HEK293 (cell line): ENCODE data around the gene GBF1.

Experiments
- CTCF ChIA-PET: fragments of 350-600 bp; formaldehyde crosslinking; extraction: SDS; loops from one replicate; lab custom pipeline; 2021; ENCODE audit warnings: antibody characterized with exemption; lab: Yijun Ruan, JAX
- POLR2A ChIA-PET: fragments of 300-600 bp; formaldehyde crosslinking; extraction: SDS; loops from one replicate; lab custom pipeline; 2020; ENCODE audit warnings: antibody characterized with exemption, inconsistent platforms; lab: Yijun Ruan, JAX
- H3K27ac ChIP-seq: fragments of 200-500 bp; sonication (Bioruptor generic); 2 replicates; pipeline ENCODE4 v1.5.1; 2014; ENCODE audit warnings: low read depth, low read length, control low read depth, inconsistent platforms; ENCODE audit errors: extremely low read depth
- H3K36me3 ChIP-seq, 2 experiments: fragments of 200-500 bp in 1 of 2; sonication (Bioruptor generic) in 1 of 2; 1 replicate in 1 of 2; 2 replicates in 1 of 2; pipeline ENCODE4 v1.5.1; 2014 to 2017; ENCODE audit warnings: inconsistent platforms in 2 of 2, low read length in 2 of 2; ENCODE audit not compliant: control insufficient read depth in 2 of 2, insufficient read depth in 1 of 2
- H3K4me1 ChIP-seq: fragments of 200-500 bp; sonication (Bioruptor generic); 2 replicates; pipeline ENCODE4 v1.5.1; 2014; ENCODE audit warnings: mild to moderate bottlenecking, low read length, inconsistent platforms; ENCODE audit not compliant: control insufficient read depth, insufficient read depth
- H3K4me3 ChIP-seq: 2 replicates; pipeline ENCODE4 v1.5.1; 2011; ENCODE audit warnings: low read depth, mild to moderate bottlenecking, control low read depth, low read length, moderate library complexity
- H3K9me3 ChIP-seq: fragments of 200-500 bp; sonication (Bioruptor generic); 2 replicates; pipeline ENCODE4 v1.5.1; 2014; ENCODE audit warnings: low read depth, low read length, inconsistent platforms; ENCODE audit not compliant: control insufficient read depth, insufficient read depth
- RBAK ChIP-seq: fragments of 450-650 bp; formaldehyde crosslinking; IDR thresholded peaks from 2 replicates; pipeline ENCODE4 v1.5.1; 2016; ENCODE audit warnings: missing biosample characterization, missing genetic modification characterization
- YY2 ChIP-seq: fragments of 450-650 bp; formaldehyde crosslinking; IDR thresholded peaks from 2 replicates; pipeline ENCODE4 v1.5.1; 2016; ENCODE audit warnings: missing biosample characterization, missing genetic modification characterization
- ZNF133 ChIP-seq: fragments of 450-650 bp; formaldehyde crosslinking; IDR thresholded peaks from 2 replicates; pipeline ENCODE4 v1.5.1; 2016; ENCODE audit warnings: missing biosample characterization, missing genetic modification characterization
- ZNF175 ChIP-seq: fragments of 450-650 bp; formaldehyde crosslinking; IDR thresholded peaks from 2 replicates; pipeline ENCODE4 v1.5.1; 2016; ENCODE audit warnings: missing biosample characterization, missing genetic modification characterization
- ZNF202 ChIP-seq: fragments of 450-650 bp; formaldehyde crosslinking; IDR thresholded peaks from 2 replicates; pipeline ENCODE4 v1.5.1; 2016; ENCODE audit warnings: missing biosample characterization, missing genetic modification characterization, borderline replicate concordance
- ZNF266 ChIP-seq: fragments of 450-650 bp; formaldehyde crosslinking; IDR thresholded peaks from 2 replicates; pipeline ENCODE4 v1.5.1; 2016; ENCODE audit warnings: missing biosample characterization, missing genetic modification characterization, low read depth
- ZNF626 ChIP-seq: fragments of 450-650 bp; sonication (Bioruptor Pico); formaldehyde crosslinking; IDR thresholded peaks from 2 replicates; pipeline ENCODE4 v1.5.1; 2018; ENCODE audit warnings: missing biosample characterization, missing genetic modification characterization, inconsistent platforms
- ZNF677 ChIP-seq: fragments of 450-650 bp; IDR thresholded peaks from 2 replicates; pipeline ENCODE4 v1.5.0; 2018; ENCODE audit warnings: missing biosample characterization, mild to moderate bottlenecking, missing genetic modification characterization, moderate library complexity
- ZNF747 ChIP-seq: fragments of 450-650 bp; formaldehyde crosslinking; IDR thresholded peaks from 2 replicates; pipeline ENCODE4 v1.5.1; 2016; ENCODE audit warnings: missing biosample characterization, missing genetic modification characterization
- ZNF776 ChIP-seq: fragments of 450-650 bp; formaldehyde crosslinking; IDR thresholded peaks from 2 replicates; pipeline ENCODE4 v1.5.0; 2017; ENCODE audit warnings: missing biosample characterization, missing genetic modification characterization, borderline replicate concordance
- ZNF791 ChIP-seq: fragments of 450-650 bp; formaldehyde crosslinking; IDR thresholded peaks from 2 replicates; pipeline ENCODE4 v1.5.1; 2016; ENCODE audit warnings: missing biosample characterization, missing genetic modification characterization
- ZXDB ChIP-seq: fragments of 450-650 bp; formaldehyde crosslinking; IDR thresholded peaks from 2 replicates; pipeline ENCODE4 v1.5.1; 2016; ENCODE audit warnings: missing biosample characterization, missing genetic modification characterization
- TF ChIP-seq, protein P1 (sequence below): fragments of 450-650 bp; formaldehyde crosslinking; IDR thresholded peaks from 2 replicates; pipeline ENCODE4 v1.5.1; 2017; ENCODE audit warnings: missing biosample characterization, missing genetic modification characterization
- TF ChIP-seq, protein P2 (sequence below): fragments of 450-650 bp; formaldehyde crosslinking; IDR thresholded peaks from 2 replicates; pipeline ENCODE4 v1.5.1; 2017; ENCODE audit warnings: missing biosample characterization, missing genetic modification characterization
- TF ChIP-seq, protein P3 (sequence below): fragments of 450-650 bp; formaldehyde crosslinking; IDR thresholded peaks from 2 replicates; pipeline ENCODE4 v1.5.1; 2016; ENCODE audit warnings: missing biosample characterization, missing genetic modification characterization
- TF ChIP-seq, protein P4 (sequence below): fragments of 450-650 bp; formaldehyde crosslinking; IDR thresholded peaks from 2 replicates; pipeline ENCODE4 v1.5.1; 2016; ENCODE audit warnings: missing biosample characterization, missing genetic modification characterization, borderline replicate concordance
- TF ChIP-seq, protein P5 (sequence below): fragments of 450-650 bp; formaldehyde crosslinking; conservative IDR thresholded peaks from 2 replicates; pipeline ENCODE4 v1.5.1; 2016; ENCODE audit warnings: low read depth, missing biosample characterization, missing genetic modification characterization
- TF ChIP-seq, protein P6 (sequence below): fragments of 450-650 bp; formaldehyde crosslinking; IDR thresholded peaks from 2 replicates; pipeline ENCODE4 v1.5.1; 2016; ENCODE audit warnings: missing biosample characterization, missing genetic modification characterization

GBF1 gene

DNA sequence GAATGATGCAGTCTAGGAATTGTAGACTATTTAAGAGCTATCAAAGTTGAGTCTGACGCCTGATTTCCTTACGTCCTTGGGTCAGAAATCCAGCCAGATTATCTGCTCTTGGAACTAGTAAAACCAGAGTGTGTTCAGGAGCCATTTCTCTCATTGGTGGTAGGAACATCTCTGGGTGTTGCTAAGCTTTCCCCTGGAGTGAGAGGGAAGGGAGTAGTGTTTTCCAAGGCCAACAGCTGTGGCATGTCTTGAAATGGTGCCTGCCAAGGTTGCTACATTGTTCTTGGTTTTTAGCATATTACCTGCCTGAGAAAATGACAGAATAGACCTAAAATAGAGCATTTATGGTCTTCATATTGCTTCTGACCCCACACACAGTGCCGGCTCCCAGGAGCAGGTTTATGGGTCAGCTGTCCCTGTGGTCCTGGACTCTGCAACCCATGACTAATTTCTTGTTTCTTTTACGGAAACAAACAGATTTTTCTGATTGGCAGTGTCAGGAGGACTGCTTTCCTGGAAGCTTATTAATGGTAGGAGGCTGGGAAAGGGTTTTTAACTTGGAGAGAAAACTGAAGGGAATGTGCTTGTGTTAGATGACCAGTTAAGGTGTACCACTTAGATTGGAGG is 17.5 kb downstream of the GBF1 start:
- POLR2A ChIA-PET = interaction anchor here (0.6 kb wide), 1 partner anchor 927 kb away, joined by 4 read pairs; no protein-coding TSS in a partner anchor
- no peaks in the 10 kb centered on the region for H3K9me3 ChIP-seq
- H3K36me3 ChIP-seq = peaks cover 26 to 57% of the 10 kb centered on the region in 2 experiments
- no peak overlapping the region for H3K27ac ChIP-seq
- TF ChIP-seq, protein P1, sequence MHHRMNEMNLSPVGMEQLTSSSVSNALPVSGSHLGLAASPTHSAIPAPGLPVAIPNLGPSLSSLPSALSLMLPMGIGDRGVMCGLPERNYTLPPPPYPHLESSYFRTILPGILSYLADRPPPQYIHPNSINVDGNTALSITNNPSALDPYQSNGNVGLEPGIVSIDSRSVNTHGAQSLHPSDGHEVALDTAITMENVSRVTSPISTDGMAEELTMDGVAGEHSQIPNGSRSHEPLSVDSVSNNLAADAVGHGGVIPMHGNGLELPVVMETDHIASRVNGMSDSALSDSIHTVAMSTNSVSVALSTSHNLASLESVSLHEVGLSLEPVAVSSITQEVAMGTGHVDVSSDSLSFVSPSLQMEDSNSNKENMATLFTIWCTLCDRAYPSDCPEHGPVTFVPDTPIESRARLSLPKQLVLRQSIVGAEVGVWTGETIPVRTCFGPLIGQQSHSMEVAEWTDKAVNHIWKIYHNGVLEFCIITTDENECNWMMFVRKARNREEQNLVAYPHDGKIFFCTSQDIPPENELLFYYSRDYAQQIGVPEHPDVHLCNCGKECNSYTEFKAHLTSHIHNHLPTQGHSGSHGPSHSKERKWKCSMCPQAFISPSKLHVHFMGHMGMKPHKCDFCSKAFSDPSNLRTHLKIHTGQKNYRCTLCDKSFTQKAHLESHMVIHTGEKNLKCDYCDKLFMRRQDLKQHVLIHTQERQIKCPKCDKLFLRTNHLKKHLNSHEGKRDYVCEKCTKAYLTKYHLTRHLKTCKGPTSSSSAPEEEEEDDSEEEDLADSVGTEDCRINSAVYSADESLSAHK (tag by site-specific recombination) = no peak
- no peak for TF ChIP-seq ZNF791
- no peak for TF ChIP-seq ZNF626
- no peak for TF ChIP-seq ZXDB (tag by site-specific recombination)
- TF ChIP-seq, protein P2, sequence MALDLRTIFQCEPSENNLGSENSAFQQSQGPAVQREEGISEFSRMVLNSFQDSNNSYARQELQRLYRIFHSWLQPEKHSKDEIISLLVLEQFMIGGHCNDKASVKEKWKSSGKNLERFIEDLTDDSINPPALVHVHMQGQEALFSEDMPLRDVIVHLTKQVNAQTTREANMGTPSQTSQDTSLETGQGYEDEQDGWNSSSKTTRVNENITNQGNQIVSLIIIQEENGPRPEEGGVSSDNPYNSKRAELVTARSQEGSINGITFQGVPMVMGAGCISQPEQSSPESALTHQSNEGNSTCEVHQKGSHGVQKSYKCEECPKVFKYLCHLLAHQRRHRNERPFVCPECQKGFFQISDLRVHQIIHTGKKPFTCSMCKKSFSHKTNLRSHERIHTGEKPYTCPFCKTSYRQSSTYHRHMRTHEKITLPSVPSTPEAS (tag by site-specific recombination) = no peak
- no peak for TF ChIP-seq YY2 (tag by site-specific recombination)
- no peak for TF ChIP-seq ZNF677 (tag by site-specific recombination)
- TF ChIP-seq, protein P3, sequence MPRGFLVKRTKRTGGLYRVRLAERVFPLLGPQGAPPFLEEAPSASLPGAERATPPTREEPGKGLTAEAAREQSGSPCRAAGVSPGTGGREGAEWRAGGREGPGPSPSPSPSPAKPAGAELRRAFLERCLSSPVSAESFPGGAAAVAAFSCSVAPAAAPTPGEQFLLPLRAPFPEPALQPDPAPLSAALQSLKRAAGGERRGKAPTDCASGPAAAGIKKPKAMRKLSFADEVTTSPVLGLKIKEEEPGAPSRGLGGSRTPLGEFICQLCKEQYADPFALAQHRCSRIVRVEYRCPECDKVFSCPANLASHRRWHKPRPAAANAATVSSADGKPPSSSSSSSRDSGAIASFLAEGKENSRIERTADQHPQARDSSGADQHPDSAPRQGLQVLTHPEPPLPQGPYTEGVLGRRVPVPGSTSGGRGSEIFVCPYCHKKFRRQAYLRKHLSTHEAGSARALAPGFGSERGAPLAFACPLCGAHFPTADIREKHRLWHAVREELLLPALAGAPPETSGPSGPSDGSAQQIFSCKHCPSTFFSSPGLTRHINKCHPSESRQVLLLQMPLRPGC (tag by site-specific recombination) = no peak
- no peak for TF ChIP-seq ZNF202 (tag by site-specific recombination)
- TF ChIP-seq, all 188 proteins: peak for 0
- Histone ChIP-seq H3K4me1 (peaks cover 8% of the 10 kb centered on the region), H3K4me3 (no peak overlapping the region)
- CTCF ChIA-PET = interaction anchor here (2.9 kb wide), 1 partner anchor 31 kb away, joined by 7 read pairs; no protein-coding TSS in a partner anchor

DNA sequence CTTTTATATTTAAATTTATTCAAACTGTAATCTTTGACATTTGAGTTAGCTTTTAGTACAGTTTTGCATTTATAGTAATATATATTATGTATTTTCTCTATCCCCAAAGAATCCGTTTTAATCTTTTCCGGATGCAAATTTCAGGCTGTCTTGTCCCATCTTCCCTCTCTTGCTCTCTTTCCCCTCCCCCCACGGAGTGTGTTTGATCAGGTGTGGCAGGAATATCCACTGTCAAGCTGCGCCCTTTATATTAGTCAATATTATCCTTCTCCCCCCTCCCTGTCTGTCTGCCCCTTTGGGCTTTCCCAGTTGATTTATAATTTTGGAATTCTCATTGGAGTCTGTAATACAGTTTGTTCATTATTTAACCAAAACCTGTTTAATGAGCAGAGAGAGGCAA is 19.0 kb downstream of the GBF1 start:
- H3K27ac ChIP-seq = no peak overlapping the region
- no peaks in the 10 kb centered on the region for H3K9me3 ChIP-seq
- peaks cover 8% of the 10 kb centered on the region for H3K4me1 ChIP-seq
- CTCF ChIA-PET = no interaction called here
- peaks cover 26 to 57% of the 10 kb centered on the region in 2 experiments for H3K36me3 ChIP-seq
- no peak overlapping the region for H3K4me3 ChIP-seq
- POLR2A ChIA-PET = interaction anchor here (1.3 kb wide), 1 partner anchor 19 kb away, joined by 3 read pairs; the partner anchor contains the start of gene GBF1
- TF ChIP-seq ZNF202 (tag by site-specific recombination) (no peak), ZNF776 (tag by site-specific recombination) (no peak), ZNF747 (tag by site-specific recombination) (no peak), RBAK (no peak), ZNF175 (tag by site-specific recombination) (no peak), ZNF266 (tag by site-specific recombination) (no peak), ZNF133 (tag by site-specific recombination) (no peak)
- TF ChIP-seq, protein P4, sequence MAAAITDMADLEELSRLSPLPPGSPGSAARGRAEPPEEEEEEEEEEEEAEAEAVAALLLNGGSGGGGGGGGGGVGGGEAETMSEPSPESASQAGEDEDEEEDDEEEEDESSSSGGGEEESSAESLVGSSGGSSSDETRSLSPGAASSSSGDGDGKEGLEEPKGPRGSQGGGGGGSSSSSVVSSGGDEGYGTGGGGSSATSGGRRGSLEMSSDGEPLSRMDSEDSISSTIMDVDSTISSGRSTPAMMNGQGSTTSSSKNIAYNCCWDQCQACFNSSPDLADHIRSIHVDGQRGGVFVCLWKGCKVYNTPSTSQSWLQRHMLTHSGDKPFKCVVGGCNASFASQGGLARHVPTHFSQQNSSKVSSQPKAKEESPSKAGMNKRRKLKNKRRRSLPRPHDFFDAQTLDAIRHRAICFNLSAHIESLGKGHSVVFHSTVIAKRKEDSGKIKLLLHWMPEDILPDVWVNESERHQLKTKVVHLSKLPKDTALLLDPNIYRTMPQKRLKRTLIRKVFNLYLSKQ (tag by site-specific recombination) = no peak
- TF ChIP-seq, protein P5, sequence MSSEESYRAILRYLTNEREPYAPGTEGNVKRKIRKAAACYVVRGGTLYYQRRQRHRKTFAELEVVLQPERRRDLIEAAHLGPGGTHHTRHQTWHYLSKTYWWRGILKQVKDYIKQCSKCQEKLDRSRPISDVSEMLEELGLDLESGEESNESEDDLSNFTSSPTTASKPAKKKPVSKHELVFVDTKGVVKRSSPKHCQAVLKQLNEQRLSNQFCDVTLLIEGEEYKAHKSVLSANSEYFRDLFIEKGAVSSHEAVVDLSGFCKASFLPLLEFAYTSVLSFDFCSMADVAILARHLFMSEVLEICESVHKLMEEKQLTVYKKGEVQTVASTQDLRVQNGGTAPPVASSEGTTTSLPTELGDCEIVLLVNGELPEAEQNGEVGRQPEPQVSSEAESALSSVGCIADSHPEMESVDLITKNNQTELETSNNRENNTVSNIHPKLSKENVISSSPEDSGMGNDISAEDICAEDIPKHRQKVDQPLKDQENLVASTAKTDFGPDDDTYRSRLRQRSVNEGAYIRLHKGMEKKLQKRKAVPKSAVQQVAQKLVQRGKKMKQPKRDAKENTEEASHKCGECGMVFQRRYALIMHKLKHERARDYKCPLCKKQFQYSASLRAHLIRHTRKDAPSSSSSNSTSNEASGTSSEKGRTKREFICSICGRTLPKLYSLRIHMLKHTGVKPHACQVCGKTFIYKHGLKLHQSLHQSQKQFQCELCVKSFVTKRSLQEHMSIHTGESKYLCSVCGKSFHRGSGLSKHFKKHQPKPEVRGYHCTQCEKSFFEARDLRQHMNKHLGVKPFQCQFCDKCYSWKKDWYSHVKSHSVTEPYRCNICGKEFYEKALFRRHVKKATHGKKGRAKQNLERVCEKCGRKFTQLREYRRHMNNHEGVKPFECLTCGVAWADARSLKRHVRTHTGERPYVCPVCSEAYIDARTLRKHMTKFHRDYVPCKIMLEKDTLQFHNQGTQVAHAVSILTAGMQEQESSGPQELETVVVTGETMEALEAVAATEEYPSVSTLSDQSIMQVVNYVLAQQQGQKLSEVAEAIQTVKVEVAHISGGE (tag by site-specific recombination) = no peak
- TF ChIP-seq, protein P6, sequence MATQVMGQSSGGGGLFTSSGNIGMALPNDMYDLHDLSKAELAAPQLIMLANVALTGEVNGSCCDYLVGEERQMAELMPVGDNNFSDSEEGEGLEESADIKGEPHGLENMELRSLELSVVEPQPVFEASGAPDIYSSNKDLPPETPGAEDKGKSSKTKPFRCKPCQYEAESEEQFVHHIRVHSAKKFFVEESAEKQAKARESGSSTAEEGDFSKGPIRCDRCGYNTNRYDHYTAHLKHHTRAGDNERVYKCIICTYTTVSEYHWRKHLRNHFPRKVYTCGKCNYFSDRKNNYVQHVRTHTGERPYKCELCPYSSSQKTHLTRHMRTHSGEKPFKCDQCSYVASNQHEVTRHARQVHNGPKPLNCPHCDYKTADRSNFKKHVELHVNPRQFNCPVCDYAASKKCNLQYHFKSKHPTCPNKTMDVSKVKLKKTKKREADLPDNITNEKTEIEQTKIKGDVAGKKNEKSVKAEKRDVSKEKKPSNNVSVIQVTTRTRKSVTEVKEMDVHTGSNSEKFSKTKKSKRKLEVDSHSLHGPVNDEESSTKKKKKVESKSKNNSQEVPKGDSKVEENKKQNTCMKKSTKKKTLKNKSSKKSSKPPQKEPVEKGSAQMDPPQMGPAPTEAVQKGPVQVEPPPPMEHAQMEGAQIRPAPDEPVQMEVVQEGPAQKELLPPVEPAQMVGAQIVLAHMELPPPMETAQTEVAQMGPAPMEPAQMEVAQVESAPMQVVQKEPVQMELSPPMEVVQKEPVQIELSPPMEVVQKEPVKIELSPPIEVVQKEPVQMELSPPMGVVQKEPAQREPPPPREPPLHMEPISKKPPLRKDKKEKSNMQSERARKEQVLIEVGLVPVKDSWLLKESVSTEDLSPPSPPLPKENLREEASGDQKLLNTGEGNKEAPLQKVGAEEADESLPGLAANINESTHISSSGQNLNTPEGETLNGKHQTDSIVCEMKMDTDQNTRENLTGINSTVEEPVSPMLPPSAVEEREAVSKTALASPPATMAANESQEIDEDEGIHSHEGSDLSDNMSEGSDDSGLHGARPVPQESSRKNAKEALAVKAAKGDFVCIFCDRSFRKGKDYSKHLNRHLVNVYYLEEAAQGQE = no peak
